Ascending aorta (tissue), 2 donors: ENCODE data around the gene IL36A. TPM values are rescaled to one million over a fixed set of nuclear protein-coding genes. Genes with fewer than 3 reads are reported as not detected.

Source experiments
- DNase-seq, 2 donors: peaks; one replicate each; pipeline ENCODE4 v3.0.0-alpha.2; 2019; ENCODE audit warnings: low spot score in 2 of 2
- H3K27ac ChIP-seq, 2 donors: fragments of 200-600 bp; sonication (generic); one replicate each; pipeline ENCODE4 v1.5.1; 2016 to 2017; ENCODE audit warnings: mild to moderate bottlenecking in 1 of 2
- H3K27me3 ChIP-seq: fragments of 200-600 bp; sonication (generic); one replicate; pipeline ENCODE4 v1.5.1; 2017
- H3K36me3 ChIP-seq, 2 donors: fragments of 200-600 bp; sonication (generic); one replicate each; pipeline ENCODE4 v1.5.1; 2016
- H3K4me1 ChIP-seq, 2 donors: fragments of 200-600 bp; sonication (generic); one replicate each; pipeline ENCODE4 v1.5.1; 2016 to 2017; ENCODE audit warnings: mild to moderate bottlenecking in 1 of 2
- H3K4me3 ChIP-seq, 2 donors: fragments of 200-600 bp; sonication (generic); one replicate each; pipeline ENCODE4 v1.5.1; 2016 to 2017; ENCODE audit warnings: mild to moderate bottlenecking in 1 of 2
- H3K9me3 ChIP-seq, 2 donors: fragments of 200-600 bp; sonication (generic); one replicate each; pipeline ENCODE4 v1.5.1; 2016
- CTCF ChIP-seq, 3 experiments: fragments of 200-600 bp in 2 of 3; fragments of 450-650 bp in 1 of 3; sonication (generic) in 2 of 3; IDR thresholded peaks; one replicate each; pipeline ENCODE4 v1.5.1; 2016 to 2019; ENCODE audit warnings: antibody characterized with exemption in 3 of 3, mild to moderate bottlenecking in 1 of 3, moderate library complexity in 1 of 3
- intact Hi-C: fragments of 100-400 bp; cut with DNase I; formaldehyde crosslinking; loops from one replicate; pipeline ENCODE4 v1.15.1; 2023
- total RNA-seq: library from RNA; depleted of rRNA; stranded (reverse); fragments of >200 nt; gene quantifications from one replicate; pipeline ENCODE4 v1.1.0, GENCODE V29; 2016

IL36A gene
- total RNA-seq, 1 donor from 2014 or later: not detected

DNA sequence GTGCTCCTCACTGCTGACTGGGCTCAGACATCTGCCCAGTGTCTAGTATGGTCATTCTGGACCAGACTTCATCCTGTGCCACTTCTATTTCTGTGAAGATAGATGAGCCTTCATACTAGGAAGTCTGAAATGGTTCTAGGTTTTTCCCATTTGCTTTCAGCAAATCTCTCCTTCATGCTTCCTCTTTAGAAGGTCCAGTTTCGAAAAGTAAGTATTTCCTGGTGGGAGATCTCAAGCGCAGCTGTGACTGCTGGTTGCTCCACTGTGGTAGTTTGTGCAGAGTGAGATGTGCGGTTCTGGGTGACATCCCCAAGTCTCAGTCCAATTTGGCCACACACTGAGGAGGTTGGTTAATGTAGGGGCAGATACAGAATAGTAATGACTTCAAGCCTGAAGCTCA is 33.0 kb downstream of the IL36A start:
- no peaks in the 10 kb centered on the region for H3K36me3 ChIP-seq
- no peaks in the 10 kb centered on the region for H3K27me3 ChIP-seq
- H3K4me1 ChIP-seq: no peaks in the 10 kb centered on the region
- H3K9me3 ChIP-seq: no peaks in the 10 kb centered on the region
- no peak overlapping the region for H3K4me3 ChIP-seq
- H3K27ac ChIP-seq: no peak overlapping the region
- no peak for TF ChIP-seq CTCF (IDR thresholded peaks at IDR 0.05)
- DNase-seq: no peak
- intact Hi-C loops: no loop called here

GRCh38 chr2:113039158-113039557 is 33.9 kb downstream of the IL36A start:
- no peaks in the 10 kb centered on the region for H3K9me3 ChIP-seq
- no peaks in the 10 kb centered on the region for H3K36me3 ChIP-seq
- H3K27me3 ChIP-seq: no peaks in the 10 kb centered on the region
- no peak for TF ChIP-seq CTCF (IDR thresholded peaks at IDR 0.05)
- DNase-seq: no peak
- intact Hi-C loops: no loop called here
- H3K4me1 ChIP-seq: no peaks in the 10 kb centered on the region
- H3K4me3 ChIP-seq: no peak overlapping the region
- H3K27ac ChIP-seq: no peak overlapping the region

DNA sequence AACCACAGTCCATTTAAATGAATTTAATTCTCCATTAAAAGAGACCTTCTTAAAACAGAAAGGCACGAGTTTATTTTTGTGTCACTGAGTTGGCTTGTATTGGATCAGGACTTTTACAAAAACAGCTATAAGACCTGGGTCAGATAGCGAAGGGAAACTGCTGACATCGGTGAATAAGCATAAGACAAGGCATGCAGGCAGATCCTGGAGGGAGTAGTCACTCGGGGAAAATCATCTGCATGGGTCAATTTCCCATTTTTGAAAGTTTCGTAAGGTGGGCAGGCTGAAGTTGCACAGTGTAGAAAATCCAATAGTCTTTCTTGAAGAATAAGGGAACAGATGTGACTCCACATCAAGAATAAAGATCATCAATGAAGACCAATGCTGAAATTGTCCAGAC is 34.5 kb downstream of the IL36A start:
- no peak overlapping the region for H3K4me3 ChIP-seq
- TF ChIP-seq CTCF (IDR thresholded peaks at IDR 0.05): no peak
- DNase-seq: no peak
- H3K27me3 ChIP-seq: no peaks in the 10 kb centered on the region
- no peaks in the 10 kb centered on the region for H3K36me3 ChIP-seq
- H3K9me3 ChIP-seq: no peaks in the 10 kb centered on the region
- H3K4me1 ChIP-seq: no peaks in the 10 kb centered on the region
- H3K27ac ChIP-seq: no peak overlapping the region
- intact Hi-C loops: no loop called here

- no peak overlapping the region for H3K27ac ChIP-seq
- no peaks in the 10 kb centered on the region for H3K9me3 ChIP-seq
- no peaks in the 10 kb centered on the region for H3K27me3 ChIP-seq
- intact Hi-C loops: no loop called here
- H3K36me3 ChIP-seq: no peaks in the 10 kb centered on the region
- no peak for DNase-seq
- TF ChIP-seq CTCF (IDR thresholded peaks at IDR 0.05): no peak
- H3K4me1 ChIP-seq: no peaks in the 10 kb centered on the region
- no peak overlapping the region for H3K4me3 ChIP-seq
Measured at GRCh38 chr2:113041871-113042270, 36.6 kb downstream of the IL36A start.

DNA sequence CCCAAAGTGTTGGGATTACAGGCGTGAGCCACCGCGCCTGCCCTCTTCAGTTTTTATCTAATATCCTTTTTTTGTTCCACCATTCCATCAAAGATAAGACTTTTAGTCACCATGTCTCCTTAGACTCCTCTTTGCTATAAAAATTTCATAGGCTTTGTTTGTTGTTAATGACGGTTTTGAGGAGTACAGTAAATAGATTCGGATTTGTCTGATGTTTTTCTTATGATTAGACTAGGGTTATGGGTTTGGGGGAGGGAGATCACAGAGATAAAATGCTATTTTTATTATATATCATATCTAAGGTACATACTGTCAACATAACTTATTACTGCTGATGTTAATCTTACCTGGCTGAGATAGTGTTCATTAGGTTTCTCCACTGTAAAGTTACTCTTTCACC is 41.2 kb downstream of the IL36A start:
- Histone ChIP-seq H3K4me1 (no peaks in the 10 kb centered on the region), H3K27me3 (no peaks in the 10 kb centered on the region), H3K27ac (no peak overlapping the region), H3K4me3 (no peak overlapping the region), H3K36me3 (no peaks in the 10 kb centered on the region), H3K9me3 (no peaks in the 10 kb centered on the region)
- no peak for DNase-seq
- no peak for TF ChIP-seq CTCF (IDR thresholded peaks at IDR 0.05)
- intact Hi-C loops: no loop called here
